GM18870 (cell line): ENCODE results near the gene TMCC2.

Experiments used
- ATAC-seq: cut with Tn5 transposase; IDR thresholded peaks from one replicate; pipeline ENCODE4 v1.9.1; 2021; ENCODE audit warnings: moderate library complexity; ENCODE audit not compliant: unreplicated experiment

TMCC2 gene

GRCh38 chr1:205259324-205259832 is 31.6 kb downstream of the TMCC2 start:
- ATAC-seq, result no peak

- ATAC-seq, result no peak
These were observed 32.3 kb downstream of the TMCC2 start for GRCh38 chr1:205259998-205260397.

- no peak for ATAC-seq
These were observed 33.4 kb downstream of the TMCC2 start for GRCh38 chr1:205260948-205261732.

GRCh38 chr1:205261946-205262691 is 34.4 kb downstream of the TMCC2 start:
- ATAC-seq, result no peak

GRCh38 chr1:205262731-205263171 is 35.0 kb downstream of the TMCC2 start:
- ATAC-seq, result no peak

GRCh38 chr1:205263580-205264190 is 35.9 kb downstream of the TMCC2 start:
- no peak for ATAC-seq

GRCh38 chr1:205266611-205267305 is 39.0 kb downstream of the TMCC2 start:
- no peak for ATAC-seq

- ATAC-seq, result no peak
These were observed 39.7 kb downstream of the TMCC2 start for GRCh38 chr1:205267306-205267902.

GRCh38 chr1:205268846-205269680 is 41.3 kb downstream of the TMCC2 start:
- ATAC-seq, result no peak

- ATAC-seq, result no peak
These were observed 42.0 kb downstream of the TMCC2 start for GRCh38 chr1:205269711-205270110.

GRCh38 chr1:205270271-205270670 is 42.5 kb downstream of the TMCC2 start:
- ATAC-seq, result no peak

- no peak for ATAC-seq
These were observed 43.0 kb downstream of the TMCC2 start for GRCh38 chr1:205270764-205271163.

- no peak for ATAC-seq
These were observed 43.5 kb downstream of the TMCC2 start for GRCh38 chr1:205271277-205271676.

- ATAC-seq, result no peak
These were observed 44.0 kb downstream of the TMCC2 start for GRCh38 chr1:205271745-205272144.

GRCh38 chr1:205272536-205272935 is 44.8 kb downstream of the TMCC2 start:
- no peak for ATAC-seq

GRCh38 chr1:205273551-205273982 is 45.8 kb downstream of the TMCC2 start:
- no peak for ATAC-seq

- no peak for ATAC-seq
These were observed 46.4 kb downstream of the TMCC2 start for GRCh38 chr1:205274041-205274691.

GRCh38 chr1:205275133-205275532 is 47.4 kb downstream of the TMCC2 start:
- no peak for ATAC-seq
